H9 (cell line): ENCODE results near the gene MAML3. TPM values are rescaled to one million over a fixed set of nuclear protein-coding genes. Genes with fewer than 3 reads are reported as not detected.

Experiments
- DNase-seq: peaks from one replicate; pipeline ENCODE4 v3.0.0-alpha.2; 2017
- H2AFZ ChIP-seq: one replicate; pipeline ENCODE4 v1.6.1; 2013; ENCODE audit warnings: mild to moderate bottlenecking, low read length, control low read depth, moderate library complexity
- H2AK5ac ChIP-seq: 2 replicates; pipeline ENCODE4 v1.6.1; 2013; ENCODE audit warnings: low read length, control low read depth, mixed read lengths; ENCODE audit not compliant: insufficient read length
- H2BK120ac ChIP-seq: one replicate; pipeline ENCODE4 v1.6.1; 2013; ENCODE audit warnings: low read depth, mild to moderate bottlenecking, low read length, control low read depth, inconsistent platforms; ENCODE audit not compliant: poor library complexity, severe bottlenecking
- H2BK12ac ChIP-seq: 2 replicates; pipeline ENCODE4 v1.6.1; 2013; ENCODE audit warnings: low read length, control low read depth, mixed read lengths, low read depth; ENCODE audit not compliant: insufficient read length
- H2BK15ac ChIP-seq: 2 replicates; pipeline ENCODE4 v1.6.1; 2013; ENCODE audit warnings: low read depth, low read length, control low read depth
- H2BK20ac ChIP-seq: one replicate; pipeline ENCODE4 v1.6.1; 2013; ENCODE audit warnings: low read depth, mild to moderate bottlenecking, low read length, control low read depth, inconsistent platforms; ENCODE audit not compliant: poor library complexity, severe bottlenecking
- H2BK5ac ChIP-seq: 2 replicates; pipeline ENCODE4 v1.6.1; 2013; ENCODE audit warnings: low read length, control low read depth, mixed read lengths; ENCODE audit not compliant: insufficient read length
- H3K14ac ChIP-seq: 2 replicates; pipeline ENCODE4 v1.6.1; 2013; ENCODE audit warnings: low read length, control low read depth; ENCODE audit not compliant: insufficient read depth
- H3K18ac ChIP-seq: 2 replicates; pipeline ENCODE4 v1.6.1; 2013; ENCODE audit warnings: low read depth, mild to moderate bottlenecking, mixed read lengths, low read length, control low read depth; ENCODE audit not compliant: insufficient read length
- H3K23ac ChIP-seq: 2 replicates; pipeline ENCODE4 v1.6.1; 2013; ENCODE audit warnings: low read length, control low read depth, mixed read lengths, low read depth; ENCODE audit not compliant: insufficient read length
- H3K23me2 ChIP-seq: 2 replicates; pipeline ENCODE4 v1.6.1; 2013; ENCODE audit warnings: low read depth, mild to moderate bottlenecking, mixed read lengths, low read length, control low read depth; ENCODE audit not compliant: insufficient read length, poor library complexity, severe bottlenecking
- H3K27ac ChIP-seq: 2 replicates; pipeline ENCODE4 v1.5.1; 2013; ENCODE audit warnings: low read length, control low read depth, mixed read lengths, low read depth; ENCODE audit not compliant: insufficient read length
- H3K27me3 ChIP-seq: 2 replicates; pipeline ENCODE4 v1.6.1; 2013; ENCODE audit warnings: low read length, control low read depth, inconsistent platforms; ENCODE audit not compliant: insufficient read depth
- H3K4ac ChIP-seq: 2 replicates; pipeline ENCODE4 v1.6.1; 2013; ENCODE audit warnings: low read depth, mild to moderate bottlenecking, control low read depth, inconsistent platforms, low read length, moderate library complexity
- H3K4me1 ChIP-seq: 2 replicates; pipeline ENCODE4 v1.6.1; 2013; ENCODE audit warnings: low read length, control low read depth, inconsistent platforms; ENCODE audit not compliant: insufficient read depth
- H3K4me2 ChIP-seq: 2 replicates; pipeline ENCODE4 v1.6.1; 2013; ENCODE audit warnings: low read length, control low read depth, mixed read lengths; ENCODE audit not compliant: insufficient read length, insufficient read depth
- H3K56ac ChIP-seq: 2 replicates; pipeline ENCODE4 v1.6.1; 2013; ENCODE audit warnings: low read depth, mild to moderate bottlenecking, mixed read lengths, low read length, control low read depth; ENCODE audit not compliant: insufficient read length
- H3K79me1 ChIP-seq: 2 replicates; pipeline ENCODE4 v1.6.1; 2013; ENCODE audit warnings: low read depth, mild to moderate bottlenecking, moderate library complexity, low read length, control low read depth, inconsistent platforms; ENCODE audit not compliant: insufficient read depth, poor library complexity, severe bottlenecking
- H3K79me2 ChIP-seq: 2 replicates; pipeline ENCODE4 v1.6.1; 2013; ENCODE audit warnings: low read length, control low read depth, inconsistent platforms; ENCODE audit not compliant: insufficient read depth
- H3K9ac ChIP-seq: 2 replicates; pipeline ENCODE4 v1.6.1; 2013; ENCODE audit warnings: low read length, control low read depth, mixed read lengths; ENCODE audit not compliant: insufficient read length; ENCODE audit errors: extremely low read depth
- H3K9me3 ChIP-seq: one replicate; pipeline ENCODE4 v1.6.1; 2013; ENCODE audit warnings: low read depth, low read length, inconsistent platforms; ENCODE audit not compliant: control insufficient read depth
- H3T11ph ChIP-seq: one replicate; pipeline ENCODE4 v1.6.1; 2013; ENCODE audit warnings: mild to moderate bottlenecking, low read length, control low read depth, inconsistent platforms
- H4K20me1 ChIP-seq: one replicate; pipeline ENCODE4 v1.6.1; 2013; ENCODE audit not compliant: control insufficient read depth, insufficient read length, insufficient read depth
- H4K5ac ChIP-seq: 2 replicates; pipeline ENCODE4 v1.6.1; 2013; ENCODE audit warnings: low read depth, mild to moderate bottlenecking, mixed read lengths, low read length, control low read depth; ENCODE audit not compliant: insufficient read length
- H4K8ac ChIP-seq: replicated peaks from 2 replicates; pipeline ENCODE4 v1.6.1; 2013; ENCODE audit warnings: low read length, control low read depth, mixed read lengths, low read depth; ENCODE audit not compliant: insufficient read length
- H4K91ac ChIP-seq: 2 replicates; pipeline ENCODE4 v1.6.1; 2013; ENCODE audit warnings: low read depth, mild to moderate bottlenecking, moderate library complexity, mixed read lengths, low read length, control low read depth; ENCODE audit not compliant: insufficient read length
- H3K27ac Mint-ChIP-seq, 3 experiments: 2 replicates in 2 of 3; 3 replicates in 1 of 3; pipeline ENCODE4 v1.8.0; 2020 to 2021; ENCODE audit warnings: mixed read lengths in 3 of 3, mild to moderate bottlenecking in 1 of 3, moderate library complexity in 1 of 3
- H3K27me3 Mint-ChIP-seq: 2 replicates; pipeline ENCODE4 v1.8.0; 2021; ENCODE audit warnings: low read depth, mild to moderate bottlenecking, moderate library complexity, mixed read lengths
- H3K36me3 Mint-ChIP-seq, 3 experiments: 2 replicates in 2 of 3; 3 replicates in 1 of 3; pipeline ENCODE4 v1.8.0; 2020 to 2021; ENCODE audit warnings: low read depth in 3 of 3, mixed read lengths in 3 of 3; ENCODE audit not compliant: insufficient read depth in 1 of 3
- H3K4me1 Mint-ChIP-seq, 2 experiments: 2 replicates each; pipeline ENCODE4 v1.8.0; 2020; ENCODE audit warnings: mixed read lengths in 2 of 2
- H3K4me3 Mint-ChIP-seq, 2 experiments: 2 replicates in 1 of 2; 3 replicates in 1 of 2; pipeline ENCODE4 v1.8.0; 2020 to 2021; ENCODE audit warnings: mild to moderate bottlenecking in 2 of 2, mixed read lengths in 2 of 2, moderate library complexity in 1 of 2
- H3K9me3 Mint-ChIP-seq, 2 experiments: 2 replicates in 1 of 2; 3 replicates in 1 of 2; pipeline ENCODE4 v1.8.0; 2020; ENCODE audit warnings: mild to moderate bottlenecking in 2 of 2, mixed read lengths in 2 of 2, moderate library complexity in 1 of 2
- CTCF ChIP-seq: fragments of 200-600 bp; sonication (generic); conservative IDR thresholded peaks from 3 replicates; pipeline ENCODE4 v1.8.0; 2021; ENCODE audit warnings: antibody characterized with exemption, mild to moderate bottlenecking
- WGBS: extraction: QIAGEN DNeasy Blood & Tissue Kit; methylation state at CpG from one replicate; pipeline ENCODE4 v1.1.7; 2013; ENCODE audit warnings: missing lambda C conversion rate, low lambda C conversion rate, mixed read lengths; ENCODE audit not compliant: insufficient read length; ENCODE audit errors: extremely low coverage; 5-methylcytosine and 5-hydroxymethylcytosine counted together
- total RNA-seq: library from RNA; stranded (reverse); gene quantifications from 2 replicates; pipeline ENCODE4 v1.2.1, GENCODE V29; 2021

Gene MAML3
- total RNA-seq, 1 experiment from 2014 or later, result 3.9 TPM

GRCh38 chr4:139797287-139797686 is 356.7 kb downstream of the MAML3 start:
- Mint-ChIP-seq H3K4me1 (peaks cover 16% of the 10 kb centered on the region in 2 experiments), H3K9me3 (no peaks in the 10 kb centered on the region), H3K27me3 (no peaks in the 10 kb centered on the region; the same call in none of the 2 replicates), H3K27ac (no peak overlapping the region), H3K4me3 (no peak overlapping the region), H3K36me3 (peaks cover 0 to 7% (median 0%) of the 10 kb centered on the region in 3 experiments; a peak in 1 of 7 replicates)
- Histone ChIP-seq H3K14ac (no peak overlapping the region; the same call in 1 of the 2 replicates), H3K4me1 (no peaks in the 10 kb centered on the region), H4K8ac (no peak overlapping the region), H2BK120ac (no peak overlapping the region), H2AFZ (no peak overlapping the region), H3K18ac (no peak overlapping the region), H3K9ac (no peak overlapping the region), H2BK12ac (no peak overlapping the region), H2BK20ac (no peak overlapping the region), H3K9me3 (no peaks in the 10 kb centered on the region), H3K4ac (no peak overlapping the region), H2BK5ac (no peak overlapping the region), H2AK5ac (no peak overlapping the region), H3K4me2 (no peak overlapping the region), H4K20me1 (no peaks in the 10 kb centered on the region), H3K79me1 (no peaks in the 10 kb centered on the region), H3T11ph (no peak overlapping the region), H4K5ac (no peak overlapping the region), H3K27me3 (no peaks in the 10 kb centered on the region), H3K23ac (no peak overlapping the region), H3K23me2 (no peaks in the 10 kb centered on the region), H2BK15ac (no peak overlapping the region), H3K79me2 (no peaks in the 10 kb centered on the region), H4K91ac (no peak overlapping the region), H3K56ac (no peak overlapping the region), H3K27ac (no peak overlapping the region)
- TF ChIP-seq CTCF, result no peak
- no peak for DNase-seq
- WGBS, result no CpG with 5 or more reads among the region's 2 CpGs
